ENCODE results near the gene PRR19.
A peak's percentile ranks its signal among the peaks of the same experiment; 100 is the strongest.

PRR19 gene, protein sequence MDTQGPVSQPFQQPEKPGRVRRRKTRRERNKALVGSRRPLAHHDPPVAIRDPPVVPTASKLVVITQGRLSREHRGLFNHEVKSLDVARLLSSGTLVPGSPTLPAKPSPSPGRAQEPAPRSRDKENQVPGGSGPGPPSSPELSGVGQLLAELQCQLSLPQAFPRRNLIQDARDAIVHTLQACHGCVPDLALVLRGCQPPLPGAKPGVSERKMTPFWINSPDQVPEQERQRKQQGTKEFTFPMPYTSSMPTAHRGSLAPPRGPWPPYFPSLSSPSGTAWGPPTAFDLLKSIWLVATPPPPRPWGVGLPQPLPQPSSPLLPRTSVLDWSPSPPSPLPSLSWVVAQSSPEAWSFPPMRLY

DNA sequence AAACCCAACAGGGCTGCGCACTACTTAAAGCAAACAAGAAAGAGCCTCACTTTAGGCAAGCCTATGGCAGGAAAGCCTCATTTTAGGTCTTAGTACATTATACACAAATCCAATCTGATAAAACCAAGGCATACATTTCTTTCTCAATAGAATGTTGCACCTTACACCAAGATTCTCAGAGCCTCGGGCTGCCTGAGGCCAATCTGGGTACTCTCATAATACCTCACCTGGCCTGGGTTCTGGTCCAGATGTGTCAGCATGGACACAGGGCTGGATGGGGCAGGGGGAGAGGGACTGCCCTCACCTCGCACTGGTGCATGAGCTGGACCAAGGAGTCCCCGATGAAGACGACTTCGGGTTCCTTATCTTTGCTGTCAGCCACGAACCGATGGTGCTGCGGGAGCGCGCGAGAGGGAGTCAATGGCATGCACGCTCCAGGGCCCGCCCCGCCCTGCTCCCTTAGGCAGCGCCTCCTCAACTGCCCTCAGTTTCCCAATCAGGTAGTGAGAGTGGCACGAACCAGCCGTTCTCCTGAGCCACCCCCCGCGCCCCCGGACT lies at the start of gene PRR19:
Gene PRR19 (plus strand): TSS at position 487 of the 558 bp plus-strand sequence. CDS start 7,453 bp downstream, outside the sequence.
- H3K4me3 ChIP-seq (ENCODE audit: low read length): peak within 1 kb of the TSS; percentile 76
- TF ChIP-seq, protein P1, sequence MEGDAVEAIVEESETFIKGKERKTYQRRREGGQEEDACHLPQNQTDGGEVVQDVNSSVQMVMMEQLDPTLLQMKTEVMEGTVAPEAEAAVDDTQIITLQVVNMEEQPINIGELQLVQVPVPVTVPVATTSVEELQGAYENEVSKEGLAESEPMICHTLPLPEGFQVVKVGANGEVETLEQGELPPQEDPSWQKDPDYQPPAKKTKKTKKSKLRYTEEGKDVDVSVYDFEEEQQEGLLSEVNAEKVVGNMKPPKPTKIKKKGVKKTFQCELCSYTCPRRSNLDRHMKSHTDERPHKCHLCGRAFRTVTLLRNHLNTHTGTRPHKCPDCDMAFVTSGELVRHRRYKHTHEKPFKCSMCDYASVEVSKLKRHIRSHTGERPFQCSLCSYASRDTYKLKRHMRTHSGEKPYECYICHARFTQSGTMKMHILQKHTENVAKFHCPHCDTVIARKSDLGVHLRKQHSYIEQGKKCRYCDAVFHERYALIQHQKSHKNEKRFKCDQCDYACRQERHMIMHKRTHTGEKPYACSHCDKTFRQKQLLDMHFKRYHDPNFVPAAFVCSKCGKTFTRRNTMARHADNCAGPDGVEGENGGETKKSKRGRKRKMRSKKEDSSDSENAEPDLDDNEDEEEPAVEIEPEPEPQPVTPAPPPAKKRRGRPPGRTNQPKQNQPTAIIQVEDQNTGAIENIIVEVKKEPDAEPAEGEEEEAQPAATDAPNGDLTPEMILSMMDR (conservative IDR thresholded peaks at IDR 0.05; ENCODE audit: low read length): no peak
- DNase-seq (ENCODE audit: low read depth): no peak

DNA sequence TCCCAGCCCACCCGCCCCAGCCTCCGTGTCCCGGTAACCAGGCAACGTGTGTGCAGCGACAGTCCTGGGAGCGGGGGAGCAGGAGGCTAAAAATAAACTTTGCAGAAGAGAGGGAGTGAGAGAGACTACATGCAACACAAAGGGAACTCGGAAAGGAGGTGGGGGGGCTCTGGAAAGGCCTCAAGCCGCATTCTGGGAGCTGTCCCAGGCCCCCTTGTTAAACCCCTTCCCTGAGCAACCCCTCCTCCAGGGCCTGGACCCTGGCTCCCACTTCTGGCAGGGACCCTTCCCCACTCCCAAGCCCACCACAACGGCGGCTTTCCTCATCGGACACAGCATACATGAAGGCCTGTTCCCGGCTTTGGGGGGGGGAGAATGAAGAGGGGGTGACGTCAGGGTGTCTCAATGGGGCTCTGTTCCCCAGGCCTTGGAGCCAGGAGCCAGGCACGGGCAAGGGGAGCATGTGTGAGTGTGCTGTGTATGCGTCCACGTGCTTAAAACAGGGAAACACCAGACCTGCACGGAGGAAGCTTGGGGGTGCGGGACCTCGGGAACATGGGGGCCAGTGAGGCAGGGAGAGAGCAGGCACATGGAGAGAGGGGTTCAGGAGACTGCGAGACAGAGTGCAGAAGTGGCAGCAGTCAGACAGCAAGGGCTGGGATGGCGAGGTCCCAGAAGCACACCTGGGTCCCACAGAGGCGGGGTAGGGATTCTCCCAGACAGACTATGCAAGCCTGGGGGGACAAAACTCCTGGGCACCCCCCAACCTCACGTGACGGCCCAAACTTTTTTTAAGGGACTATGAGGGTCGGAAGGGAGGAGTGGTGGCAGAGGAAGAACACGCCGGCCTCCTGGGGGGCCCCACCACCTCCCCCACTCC lies 49.3 kb upstream of the PRR19 start:
- TF ChIP-seq, protein P1 (conservative IDR thresholded peaks at IDR 0.05; ENCODE audit: low read length): no peak
- peak overlapping the region; percentile 84 for H3K4me3 ChIP-seq (ENCODE audit: low read length)
- peak; percentile 52 for DNase-seq (ENCODE audit: low read depth)

DNA sequence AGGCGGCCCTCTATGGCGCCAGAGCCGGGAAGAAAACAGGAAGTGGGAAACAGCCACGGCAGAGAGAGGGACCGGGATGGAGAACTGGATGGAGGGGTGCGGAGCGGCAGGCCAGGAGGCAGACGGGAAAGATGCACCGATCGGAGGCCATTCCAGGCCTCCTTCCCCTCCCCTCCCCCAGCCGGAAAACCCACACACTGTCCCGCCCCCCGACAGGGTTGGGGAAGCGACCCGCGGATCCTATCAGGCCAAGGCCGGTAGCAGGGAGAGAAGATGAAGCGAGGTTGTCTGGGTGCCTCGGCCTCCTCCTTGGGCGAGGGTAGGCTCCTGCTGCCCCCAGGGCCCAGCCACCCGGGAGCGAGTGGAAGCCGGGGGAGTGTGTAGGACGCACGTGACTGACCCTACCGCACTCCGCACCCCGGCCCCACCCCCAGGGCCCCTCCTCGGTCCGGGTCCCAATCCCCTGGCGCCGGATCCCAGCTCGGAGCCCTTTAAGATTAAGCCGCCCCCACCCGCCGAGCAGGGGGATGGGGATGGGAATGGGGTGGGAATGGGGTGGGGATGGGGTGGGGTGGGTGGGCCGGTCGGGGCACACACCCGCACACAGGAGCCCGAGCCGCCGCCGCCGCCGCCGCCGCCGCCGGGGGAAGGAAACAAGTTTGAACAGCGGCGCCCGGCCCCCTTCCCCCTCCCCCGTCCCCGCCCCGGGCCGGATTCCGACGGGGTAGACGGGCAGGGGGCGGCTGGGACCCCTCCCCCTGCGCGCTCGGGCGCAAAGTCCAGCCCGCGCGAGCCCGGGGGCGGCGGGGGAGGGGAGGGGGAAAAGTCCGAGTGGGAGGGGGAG lies 48.5 kb upstream of the PRR19 start:
- TF ChIP-seq, protein P1 (conservative IDR thresholded peaks at IDR 0.05; ENCODE audit: low read length): no peak
- DNase-seq (ENCODE audit: low read depth): peak; percentile 24
- peak overlapping the region; percentile 91 for H3K4me3 ChIP-seq (ENCODE audit: low read length)

DNA sequence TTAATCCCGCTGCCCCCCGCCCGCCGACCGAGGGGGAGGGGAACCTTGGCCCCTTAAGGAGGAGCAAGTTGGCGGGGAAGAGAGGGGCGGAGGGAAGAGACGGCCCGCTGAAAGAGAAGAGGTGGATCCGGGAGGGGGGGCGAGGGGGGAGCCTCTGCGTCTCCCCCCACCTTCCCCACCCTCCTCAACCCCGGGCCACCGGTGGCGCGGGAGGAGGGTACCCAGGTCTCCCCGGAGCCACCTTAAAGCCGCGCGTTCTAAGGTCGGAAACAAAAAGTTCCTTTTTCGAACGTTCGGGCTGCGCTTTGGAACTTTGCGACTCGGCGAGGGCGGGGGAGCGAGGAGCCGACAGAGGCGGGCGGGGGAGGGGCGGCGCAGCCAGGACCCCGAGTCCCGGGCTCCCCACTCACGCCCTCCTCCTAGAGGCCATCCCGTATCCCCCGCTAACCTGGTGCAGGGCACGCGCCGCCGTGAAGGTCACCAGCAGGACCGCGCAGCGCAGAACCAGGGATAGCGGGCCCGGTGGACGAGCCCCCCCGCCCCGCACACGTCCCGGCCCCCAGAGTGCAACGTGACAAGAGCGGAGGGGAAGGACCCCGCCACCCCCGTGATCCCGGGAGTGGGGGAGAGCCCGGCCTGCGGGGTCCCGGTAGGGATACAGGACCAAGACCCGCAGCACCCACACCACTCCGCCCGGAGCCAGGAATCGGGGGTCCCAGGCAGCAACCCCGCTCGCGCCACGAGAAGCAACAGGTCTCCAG lies 47.7 kb upstream of the PRR19 start:
- TF ChIP-seq, protein P1 (conservative IDR thresholded peaks at IDR 0.05; ENCODE audit: low read length): no peak
- peak overlapping the region; percentile 91 for H3K4me3 ChIP-seq (ENCODE audit: low read length)

DNA sequence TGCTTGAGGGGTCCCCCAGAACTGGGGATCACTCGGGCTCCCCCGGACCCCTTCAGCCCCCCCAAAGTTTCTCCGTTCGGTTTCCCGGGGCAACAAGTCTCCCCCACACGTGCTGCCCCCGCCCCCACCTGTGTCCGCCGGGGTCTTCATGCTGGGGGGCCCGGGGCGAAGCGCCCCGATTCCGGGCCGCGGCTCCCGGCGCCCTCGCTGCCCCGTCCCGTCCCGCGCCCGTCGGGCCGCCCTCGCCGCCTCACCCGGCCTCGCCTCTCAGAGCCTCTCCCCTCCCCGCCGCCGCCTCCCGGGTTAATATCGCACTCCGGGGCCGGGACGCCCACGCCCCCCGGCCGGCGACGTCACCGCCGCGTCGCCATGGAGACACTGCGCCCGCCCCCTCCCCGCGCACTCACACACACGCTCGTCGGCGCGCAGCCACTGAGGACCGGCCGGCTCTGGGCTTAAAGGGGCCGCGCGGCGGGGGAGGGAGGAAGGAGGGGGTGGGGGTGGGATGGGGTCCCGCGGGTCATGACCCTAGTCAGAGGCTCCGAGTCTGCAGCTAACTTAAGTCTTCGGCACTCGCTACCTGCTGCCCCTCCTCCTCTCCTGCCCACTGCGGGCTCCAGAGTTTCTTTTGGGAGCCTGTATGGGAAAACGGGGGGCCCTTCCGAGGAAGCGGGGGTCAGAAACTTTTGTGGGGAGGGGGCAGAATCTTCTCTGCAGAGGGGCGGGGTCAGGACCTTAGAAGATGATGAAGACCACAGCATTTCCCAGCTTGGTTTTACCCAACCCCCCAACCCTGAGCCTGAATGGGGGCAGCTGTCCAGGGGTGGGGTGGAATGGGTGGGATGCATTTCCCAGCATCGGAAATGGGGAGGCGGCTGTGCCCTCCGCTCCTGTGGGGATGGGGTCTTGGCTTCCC lies 46.8 kb upstream of the PRR19 start, which contains the start of gene ERF:
Gene ERF (minus strand): TSS at position 279 of the 916 bp plus-strand sequence. CDS start 129 bp downstream, at position 150.
- DNase-seq (ENCODE audit: low read depth): peak; percentile 88
- TF ChIP-seq, protein P1 (conservative IDR thresholded peaks at IDR 0.05; ENCODE audit: low read length): no peak
- H3K4me3 ChIP-seq (ENCODE audit: low read length): peak within 1 kb of the TSS; percentile 91

More for the DNA sequence above, 47.7 kb upstream of the PRR19 start:
- DNase-seq (ENCODE audit: low read depth): no peak

Measured in AG10803 (cell line).